ENCODE results near the gene ZRANB3.

- TF ChIP-seq EZH2 (optimal IDR thresholded peaks at IDR 0.05; ENCODE audit: low read depth, low read length), result no peak
- no peak for TF ChIP-seq CTCF (IDR thresholded peaks at IDR 0.05; ENCODE audit: low read length)
- TF ChIP-seq EZH2phosphoT487 (IDR thresholded peaks at IDR 0.05; ENCODE audit: low read length), result no peak
Observed at GRCh38 chr2:135167273-135167672, 363.7 kb downstream of the ZRANB3 start.

Measured in MM.1S (cell line).